Stimulated activated CD4-positive, alpha-beta T cell treated with anti-CD3 and anti-CD28 coated beads, Interleukin-15, amount 100 ng/mL, for 1 hour (primary cell): ENCODE results near the gene WWOX.
A peak's percentile ranks its signal among the peaks of the same experiment; 100 is the strongest.
"Not testable (repeated sequence)": the region's sequence is repeated elsewhere in the genome, so short reads cannot be mapped to it uniquely, and the experiment has no call there.

Source experiments
- DNase-seq, 2 donors: peaks; one replicate each; pipeline ENCODE4 v3.0.0-alpha.2; 2020; ENCODE audit warnings: low read depth in 1 of 2, low spot score in 1 of 2

The WWOX gene

GRCh38 chr16:79212114-79212791 lies 1112.8 kb downstream of the WWOX start:
- DNase-seq, result no peak

DNA sequence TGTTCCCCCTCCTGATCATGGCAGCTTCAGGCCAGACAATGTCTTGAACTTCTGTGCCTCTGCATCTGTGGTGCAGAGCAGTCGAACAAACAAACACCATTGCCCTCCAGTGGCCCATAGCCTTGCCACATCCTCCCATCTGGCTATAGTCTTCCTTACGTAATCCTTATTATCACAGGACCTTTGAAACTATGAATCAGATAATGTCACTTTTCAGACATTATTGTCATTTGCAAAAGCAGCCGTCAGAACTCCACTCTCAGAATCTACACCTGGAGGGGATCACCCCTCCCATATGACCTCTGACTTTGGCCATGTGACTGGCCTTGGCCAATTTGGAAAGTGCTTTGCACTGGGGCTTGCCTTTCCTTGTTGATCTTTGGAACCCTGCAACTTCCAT lies 1113.8 kb downstream of the WWOX start:
- DNase-seq, result no peak

- no peak for DNase-seq
Measured at GRCh38 chr16:79215289-79215688, 1115.8 kb downstream of the WWOX start.

- DNase-seq, result no peak
Measured at GRCh38 chr16:79217375-79218011, 1118.0 kb downstream of the WWOX start.

GRCh38 chr16:79218351-79218750 lies 1118.9 kb downstream of the WWOX start:
- no peak for DNase-seq

- not testable (repeated sequence) for DNase-seq
Measured at GRCh38 chr16:79225994-79226393, 1126.5 kb downstream of the WWOX start.

- no peak for DNase-seq
Measured at GRCh38 chr16:79229361-79229760, 1129.9 kb downstream of the WWOX start.

DNA sequence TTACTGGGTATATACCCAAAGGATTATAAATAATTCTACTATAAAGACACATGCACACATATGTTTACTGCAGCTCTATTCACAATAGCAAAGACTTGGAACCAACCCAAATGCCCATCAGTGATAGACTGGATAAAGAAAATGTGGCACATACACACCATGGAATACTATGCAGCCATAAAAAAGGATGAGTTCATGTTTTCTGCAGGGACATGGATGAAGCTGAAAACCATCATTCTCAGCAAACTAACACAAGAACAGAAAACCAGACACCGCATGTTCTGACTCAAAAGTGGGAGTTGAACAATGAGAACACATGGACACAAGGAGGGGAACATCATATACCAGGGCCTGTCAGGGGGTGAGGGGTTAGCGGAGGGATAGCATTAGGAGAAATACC lies 1146.2 kb downstream of the WWOX start:
- not testable (repeated sequence) for DNase-seq

DNA sequence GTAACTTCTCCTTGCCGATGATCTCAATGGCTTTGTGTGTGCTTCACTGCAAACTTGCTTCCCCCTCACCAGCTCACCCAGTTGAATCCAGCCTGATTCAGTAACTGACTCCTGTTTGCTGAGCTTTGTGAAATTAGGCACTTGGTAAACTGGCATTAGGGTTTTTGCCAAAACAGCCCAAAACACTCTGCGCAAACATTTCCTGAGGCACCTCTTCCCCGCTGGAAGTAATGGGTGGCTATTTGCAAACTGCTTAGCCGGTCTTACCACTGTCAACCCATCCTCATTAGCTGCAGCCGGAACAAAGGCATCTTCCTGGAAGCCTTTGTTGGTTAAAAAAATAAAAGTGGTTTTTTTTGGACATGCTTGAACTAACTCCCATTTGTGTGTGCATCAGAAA lies 1147.9 kb downstream of the WWOX start:
- DNase-seq, result no peak

GRCh38 chr16:79248351-79248750 lies 1148.9 kb downstream of the WWOX start:
- DNase-seq, result no peak

DNA sequence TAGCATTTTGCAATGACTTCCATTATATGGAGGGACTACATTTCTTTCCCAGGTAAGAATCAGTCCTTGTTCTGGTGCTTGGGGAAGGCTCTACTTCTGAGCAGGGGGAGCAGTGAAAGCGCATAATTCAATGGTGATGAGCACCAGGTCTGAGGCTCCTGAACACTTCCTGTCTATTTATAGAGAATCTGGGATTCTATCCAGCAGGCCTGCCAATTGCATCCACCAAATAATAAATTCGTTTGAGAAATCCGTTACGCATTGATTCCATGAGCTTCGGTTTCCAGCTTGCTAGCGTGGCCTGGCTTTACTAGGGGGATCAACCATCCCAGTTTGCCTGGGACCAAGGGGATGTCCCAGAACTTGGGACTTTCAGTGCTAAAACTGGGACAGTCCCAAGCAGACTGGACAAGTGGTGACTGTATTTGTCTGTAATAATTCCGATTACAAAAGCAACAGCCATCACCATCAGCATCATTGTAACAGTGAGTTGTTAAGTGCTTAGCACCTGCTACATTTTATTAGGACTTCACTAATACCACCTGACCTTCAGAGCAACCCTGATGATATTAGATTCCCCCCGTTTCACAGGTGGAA lies 1151.1 kb downstream of the WWOX start:
- no peak for DNase-seq

- DNase-seq, result no peak
Measured at GRCh38 chr16:79253100-79253631, 1153.7 kb downstream of the WWOX start.

DNA sequence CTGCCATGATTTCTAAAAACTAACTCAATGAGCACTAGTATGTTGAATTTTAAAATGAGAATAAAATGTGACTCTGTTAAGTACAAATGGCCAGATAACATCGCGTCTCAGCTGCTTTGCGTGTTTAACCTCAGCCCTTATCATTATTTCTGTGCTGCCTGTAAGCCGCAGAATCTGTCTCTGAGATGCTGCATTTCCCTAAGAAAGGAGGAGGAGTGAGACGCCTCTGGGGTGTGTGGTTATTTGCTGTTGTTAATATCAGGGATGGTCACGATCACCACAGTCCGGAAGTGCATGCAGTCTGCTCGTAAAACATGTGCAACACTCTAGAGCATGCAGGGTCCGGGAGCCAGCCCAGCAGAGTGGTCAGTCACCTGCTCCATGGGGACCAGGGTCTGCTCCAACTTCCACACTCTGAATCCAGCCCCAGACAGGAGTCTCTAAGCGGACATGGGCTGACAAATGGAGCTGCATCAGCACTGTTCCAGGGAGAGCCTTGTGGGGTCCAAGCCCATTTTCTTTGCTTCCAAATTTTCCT lies 1158.6 kb downstream of the WWOX start:
- DNase-seq, result no peak

GRCh38 chr16:79260890-79261289 lies 1161.4 kb downstream of the WWOX start:
- DNase-seq, result not testable (repeated sequence)

GRCh38 chr16:79261481-79261940 lies 1162.1 kb downstream of the WWOX start:
- peak in 1 of 2 donors; percentile 24 for DNase-seq

DNA sequence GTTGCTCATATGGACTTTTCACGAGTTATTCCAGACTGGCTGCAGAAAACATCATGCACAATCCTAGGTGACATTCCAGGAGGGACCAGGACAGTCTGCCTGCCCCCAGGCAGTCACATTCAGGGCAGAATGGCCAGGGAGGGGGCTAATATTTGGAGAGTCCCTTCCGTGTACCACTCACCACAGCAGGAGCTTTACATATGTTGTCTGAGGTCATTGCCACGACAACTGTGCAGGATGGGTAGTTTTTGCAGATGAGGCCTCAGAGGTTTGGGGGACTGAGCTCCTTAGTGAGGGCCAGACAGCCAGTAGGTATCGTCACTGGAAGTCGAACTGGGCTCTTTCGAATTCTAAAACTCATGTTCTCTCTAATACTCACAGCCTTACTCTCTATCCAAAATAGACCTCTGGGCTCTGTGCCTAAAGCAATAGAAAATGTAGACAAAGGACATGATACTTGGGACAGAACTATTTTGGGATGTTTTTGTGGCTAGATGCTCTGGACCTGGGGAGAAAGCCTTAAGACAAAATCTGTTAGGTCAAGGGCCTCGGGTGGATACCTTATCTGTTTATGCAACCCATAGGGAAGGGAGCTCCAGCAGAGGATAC lies 1162.6 kb downstream of the WWOX start:
- DNase-seq, result no peak
